Measurements from ENCODE around the gene ANKMY1. TPM values are rescaled to one million over a fixed set of nuclear protein-coding genes. Genes with fewer than 3 reads are reported as not detected.

The ANKMY1 gene
- polyA plus RNA-seq, 1 experiment: 2.9 TPM

GRCh38 chr2:240440704-240441320 lies 117.0 kb downstream of the ANKMY1 start:
- POLR2A ChIA-PET: no interaction called here
- Histone ChIP-seq H3K4me3 (ENCODE audit: low read depth, low read length) (no peak overlapping the region), H3K27ac (ENCODE audit: low read depth, low read length) (no peak overlapping the region), H3K27me3 (ENCODE audit: control insufficient read depth, insufficient read depth, low read length) (no peaks in the 10 kb centered on the region), H3K9me3 (ENCODE audit: control insufficient read depth, insufficient read depth, low read length) (no peaks in the 10 kb centered on the region; the same call in 1 of the 2 replicates)
- no peak for DNase-seq (ENCODE audit: low read depth, low spot score)
- no peak for TF ChIP-seq CTCF (IDR thresholded peaks at IDR 0.05; ENCODE audit: low read depth, low read length)
- CTCF ChIA-PET: interaction anchor here (4.5 kb wide), 1 partner anchor 209 kb away, joined by 40 read pairs; no protein-coding TSS in a partner anchor

GRCh38 chr2:240440251-240440650 lies 117.5 kb downstream of the ANKMY1 start:
- no peak for TF ChIP-seq CTCF (IDR thresholded peaks at IDR 0.05; ENCODE audit: low read depth, low read length)
- ChIA-PET CTCF (interaction anchor here (1.8 to 4.5 kb wide), 2 partner anchors 204 to 208 kb away, joined by 10 to 40 read pairs; no protein-coding TSS in a partner anchor), POLR2A (no interaction called here)
- Histone ChIP-seq H3K27me3 (ENCODE audit: control insufficient read depth, insufficient read depth, low read length) (no peaks in the 10 kb centered on the region), H3K27ac (ENCODE audit: low read depth, low read length) (no peak overlapping the region), H3K4me3 (ENCODE audit: low read depth, low read length) (no peak overlapping the region), H3K9me3 (ENCODE audit: control insufficient read depth, insufficient read depth, low read length) (no peaks in the 10 kb centered on the region; the same call in 1 of the 2 replicates)
- no peak for DNase-seq (ENCODE audit: low read depth, low spot score)

- no peak for DNase-seq (ENCODE audit: low read depth, low spot score)
- POLR2A ChIA-PET: no interaction called here
- Histone ChIP-seq H3K9me3 (ENCODE audit: control insufficient read depth, insufficient read depth, low read length) (no peaks in the 10 kb centered on the region; the same call in 1 of the 2 replicates), H3K4me3 (ENCODE audit: low read depth, low read length) (no peak overlapping the region), H3K27ac (ENCODE audit: low read depth, low read length) (no peak overlapping the region), H3K27me3 (ENCODE audit: control insufficient read depth, insufficient read depth, low read length) (no peaks in the 10 kb centered on the region)
- TF ChIP-seq CTCF (IDR thresholded peaks at IDR 0.05; ENCODE audit: low read depth, low read length): no peak
- CTCF ChIA-PET: interaction anchor here (1.5 to 4.5 kb wide), 3 partner anchors 204 to 289 kb away, joined by 7 to 40 read pairs (median 10); no protein-coding TSS in a partner anchor
These were observed 118.1 kb downstream of the ANKMY1 start for GRCh38 chr2:240439698-240440151.

GRCh38 chr2:240438810-240439697 lies 118.7 kb downstream of the ANKMY1 start:
- ChIA-PET POLR2A (no interaction called here), CTCF (interaction anchor here (0.7 to 4.5 kb wide), 11 partner anchors 12 to 378 kb away, joined by 3 to 40 read pairs (median 4); no protein-coding TSS in a partner anchor)
- no peak overlapping the region; the same call in 1 of the 2 replicates for H3K4me3 ChIP-seq (ENCODE audit: low read depth, low read length)
- no peaks in the 10 kb centered on the region; the same call in 1 of the 2 replicates for H3K9me3 ChIP-seq (ENCODE audit: control insufficient read depth, insufficient read depth, low read length)
- no peak for TF ChIP-seq CTCF (IDR thresholded peaks at IDR 0.05; ENCODE audit: low read depth, low read length)
- no peak for DNase-seq (ENCODE audit: low read depth, low spot score)
- no peaks in the 10 kb centered on the region for H3K27me3 ChIP-seq (ENCODE audit: control insufficient read depth, insufficient read depth, low read length)
- H3K27ac ChIP-seq (ENCODE audit: low read depth, low read length): no peak overlapping the region

All from AG04450 (cell line).